K562 (cell line): ENCODE results near the gene PRDM1. TPM values are rescaled to one million over a fixed set of nuclear protein-coding genes. Genes with fewer than 3 reads are reported as not detected.

Experiments used
- AFF1 ChIP-seq, 2 experiments: fragments of 450-650 bp; IDR thresholded peaks; 2 replicates each; pipeline ENCODE4 v1.6.1; 2018; ENCODE audit warnings: mild to moderate bottlenecking in 2 of 2, low read depth in 1 of 2; ENCODE audit not compliant: partially characterized antibody in 2 of 2
- ARID3A ChIP-seq: IDR thresholded peaks from 2 replicates; pipeline ENCODE4 v1.6.1; 2012; ENCODE audit warnings: low read depth, low read length, improper control_type of control experiment, borderline replicate concordance
- BRD4 ChIP-seq: fragments of 200-600 bp; sonication (generic); IDR thresholded peaks from 2 replicates; pipeline ENCODE4 v1.6.1; 2017; ENCODE audit warnings: inconsistent platforms
- CBFA2T2 ChIP-seq: fragments of 450-650 bp; conservative IDR thresholded peaks from 2 replicates; pipeline ENCODE4 v1.6.1; 2017; ENCODE audit warnings: mild to moderate bottlenecking
- GMEB1 ChIP-seq: fragments of 250-450 bp; sonication (Bioruptor Pico); IDR thresholded peaks from 2 replicates; pipeline ENCODE4 v1.4.0; 2020; ENCODE audit warnings: mild to moderate bottlenecking
- GTF2E2 ChIP-seq: fragments of 200-800 bp; sonication (Bioruptor generic); IDR thresholded peaks from 2 replicates; pipeline ENCODE4 v1.6.1; 2016; ENCODE audit warnings: missing genetic modification characterization, missing compliant biosample characterization
- IRF2 ChIP-seq: sonication (generic); formaldehyde crosslinking; IDR thresholded peaks from 2 replicates; pipeline ENCODE4 v1.8.1; 2022; ENCODE audit warnings: mild to moderate bottlenecking, missing genetic modification reagents
- MAFF ChIP-seq: IDR thresholded peaks from 2 replicates; pipeline ENCODE4 v1.6.1; 2012; ENCODE audit warnings: low read length, improper control_type of control experiment
- PHF21A ChIP-seq: fragments of 450-650 bp; IDR thresholded peaks from 2 replicates; pipeline ENCODE4 v1.6.1; 2017; ENCODE audit warnings: low read depth, borderline replicate concordance
- SP2 ChIP-seq: IDR thresholded peaks from 2 replicates; pipeline ENCODE4 v1.6.1; 2011; ENCODE audit warnings: mild to moderate bottlenecking, low read depth, low read length, moderate library complexity; ENCODE audit not compliant: poor library complexity, severe bottlenecking; ENCODE audit errors: extremely low read depth
- TCF3 ChIP-seq: sonication (generic); formaldehyde crosslinking; IDR thresholded peaks from 2 replicates; pipeline ENCODE4 v1.4.0; 2020; ENCODE audit warnings: mild to moderate bottlenecking, missing genetic modification reagents
- TRIM28 ChIP-seq: fragments of 450-650 bp; IDR thresholded peaks from 2 replicates; pipeline ENCODE4 v1.6.1; 2017
- ZBTB9 ChIP-seq: fragments of 450-650 bp; formaldehyde crosslinking; IDR thresholded peaks from 2 replicates; pipeline ENCODE4 v1.4.0; 2020; ENCODE audit warnings: mild to moderate bottlenecking, moderate library complexity
- ZEB2 ChIP-seq: fragments of 450-650 bp; IDR thresholded peaks from 2 replicates; pipeline ENCODE4 v1.6.1; 2016
- ZKSCAN8 ChIP-seq: fragments of 200-800 bp; sonication (Bioruptor generic); IDR thresholded peaks from 2 replicates; pipeline ENCODE4 v1.6.1; 2016; ENCODE audit warnings: missing genetic modification characterization, missing compliant biosample characterization
- ZNF561 ChIP-seq: fragments of 450-650 bp; formaldehyde crosslinking; conservative IDR thresholded peaks from 2 replicates; pipeline ENCODE4 v1.4.0; 2020; ENCODE audit warnings: mild to moderate bottlenecking, moderate library complexity
- polyA plus RNA-seq, 8 experiments: library from polyadenylated mRNA; depleted of rRNA in 4 of 8; stranded (reverse) in 5 of 8; unstranded in 3 of 8; fragments of >200 nt; fragmentation: Nextera tagmentation in 2 of 8; fragmentation: Illumina TruSeq in 1 of 8; extraction: Ambion mirVana in 2 of 8; extraction: Trizol in 1 of 8; gene quantifications; 2 replicates each; pipeline versions ENCODE4 v1.2.1 to v1.2.3, GENCODE V29; 2011 to 2014; ENCODE audit warnings: inconsistent platforms in 1 of 8, missing spikeins in 1 of 8
- total RNA-seq, 7 experiments: library from RNA; depleted of rRNA in 6 of 7; stranded (reverse); fragments of >200 nt in 6 of 7; fragmentation: Illumina TruSeq in 2 of 7; extraction: Trizol in 2 of 7; gene quantifications; 2 replicates each; pipeline versions ENCODE4 v1.2.1 to v1.2.3, GENCODE V29; 2011 to 2021; ENCODE audit warnings: low replicate concordance in 1 of 7

PRDM1 gene
- total and polyA plus RNA-seq, 9 of the 15 experiments (the other 6 are each of a cell fraction or from before 2014, with no cell fraction given), result 0.09 to 0.89 (median 0.27) TPM

- TF ChIP-seq TCF3 (CRISPR knock-in tag) (no peak; the same call in 1 of the 2 replicates), IRF2 (CRISPR knock-in tag) (no peak), ZNF561 (no peak), ZBTB9 (CRISPR knock-in tag) (peak; percentile 16; the same call in 1 of the 2 replicates), PHF21A (no peak), TRIM28 (0 out of 2 replicates have a peak, but pooled peaks have one; percentile 13), BRD4 (0 out of 2 replicates have a peak, but pooled peaks have one; percentile 71), ZEB2 (no peak; the same call in 1 of the 2 replicates), ZKSCAN8 (0 out of 2 replicates have a peak, but pooled peaks have one; percentile 15), AFF1 (IDR thresholded peaks at IDR 0.05; ENCODE audit: low read depth in 1 of 2, partially characterized antibody in 2 of 2) (peak; percentile 26 to 29), GMEB1 (CRISPR knock-in tag) (no peak), GTF2E2 (tag) (no peak), ARID3A (0 out of 2 replicates have a peak, but pooled peaks have one; percentile 34), MAFF (peak; percentile 11; the same call in 1 of the 2 replicates), CBFA2T2 (no peak), SP2 (no peak)
These were observed 12.5 kb downstream of the PRDM1 start (continued) for GRCh38 chr6:106098383-106099234.
